HL-60 (cell line): ENCODE measurements around the gene NCCRP1.

Source experiments
- DNase-seq, 2 experiments: peaks; one replicate each; pipeline ENCODE4 v3.0.0-alpha.2; 2010 to 2020; ENCODE audit warnings: low read depth in 1 of 2, low spot score in 1 of 2
- H3K27ac ChIP-seq: fragments of 250-450 bp; sonication (Bioruptor Pico); replicated peaks from 2 replicates; pipeline ENCODE4 v1.5.1; 2020; ENCODE audit warnings: mild to moderate bottlenecking, moderate library complexity
- H3K27me3 ChIP-seq: fragments of 250-450 bp; sonication (Bioruptor Pico); 2 replicates; pipeline ENCODE4 v1.5.1; 2021; ENCODE audit warnings: mild to moderate bottlenecking, moderate library complexity; ENCODE audit not compliant: insufficient read depth, poor library complexity, severe bottlenecking
- H3K4me3 ChIP-seq: replicated peaks from 2 replicates; pipeline ENCODE4 v1.5.1; 2011; ENCODE audit warnings: mild to moderate bottlenecking, control low read depth, low read length; ENCODE audit not compliant: insufficient read depth
- GABPA ChIP-seq: IDR thresholded peaks from 2 replicates; pipeline ENCODE4 v1.6.1; 2012; ENCODE audit warnings: low read depth
- POLR2AphosphoS5 ChIP-seq: IDR thresholded peaks from 2 replicates; pipeline ENCODE4 v1.6.1; 2012; ENCODE audit warnings: low read depth
- SPI1 ChIP-seq: IDR thresholded peaks from 2 replicates; pipeline ENCODE4 v1.6.1; 2012; ENCODE audit warnings: low read depth, mild to moderate bottlenecking, borderline replicate concordance
- long read RNA-seq: library from polyadenylated mRNA; unstranded; transcript quantifications from one replicate; pipeline ENCODE4 v2.0.0, GENCODE V29; 2020
- TF ChIP-seq, protein P1 (sequence below): IDR thresholded peaks from one replicate; pipeline ENCODE4 v1.5.1; 2011; ENCODE audit warnings: low read length, control low read depth, inconsistent platforms; ENCODE audit not compliant: insufficient read depth
- TF ChIP-seq, protein P2 (sequence below): IDR thresholded peaks from 2 replicates; pipeline ENCODE4 v1.6.1; 2012; ENCODE audit warnings: low read depth; ENCODE audit not compliant: insufficient replicate concordance

The NCCRP1 gene, protein sequence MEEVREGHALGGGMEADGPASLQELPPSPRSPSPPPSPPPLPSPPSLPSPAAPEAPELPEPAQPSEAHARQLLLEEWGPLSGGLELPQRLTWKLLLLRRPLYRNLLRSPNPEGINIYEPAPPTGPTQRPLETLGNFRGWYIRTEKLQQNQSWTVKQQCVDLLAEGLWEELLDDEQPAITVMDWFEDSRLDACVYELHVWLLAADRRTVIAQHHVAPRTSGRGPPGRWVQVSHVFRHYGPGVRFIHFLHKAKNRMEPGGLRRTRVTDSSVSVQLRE
- long read RNA-seq = 0 reads

DNA sequence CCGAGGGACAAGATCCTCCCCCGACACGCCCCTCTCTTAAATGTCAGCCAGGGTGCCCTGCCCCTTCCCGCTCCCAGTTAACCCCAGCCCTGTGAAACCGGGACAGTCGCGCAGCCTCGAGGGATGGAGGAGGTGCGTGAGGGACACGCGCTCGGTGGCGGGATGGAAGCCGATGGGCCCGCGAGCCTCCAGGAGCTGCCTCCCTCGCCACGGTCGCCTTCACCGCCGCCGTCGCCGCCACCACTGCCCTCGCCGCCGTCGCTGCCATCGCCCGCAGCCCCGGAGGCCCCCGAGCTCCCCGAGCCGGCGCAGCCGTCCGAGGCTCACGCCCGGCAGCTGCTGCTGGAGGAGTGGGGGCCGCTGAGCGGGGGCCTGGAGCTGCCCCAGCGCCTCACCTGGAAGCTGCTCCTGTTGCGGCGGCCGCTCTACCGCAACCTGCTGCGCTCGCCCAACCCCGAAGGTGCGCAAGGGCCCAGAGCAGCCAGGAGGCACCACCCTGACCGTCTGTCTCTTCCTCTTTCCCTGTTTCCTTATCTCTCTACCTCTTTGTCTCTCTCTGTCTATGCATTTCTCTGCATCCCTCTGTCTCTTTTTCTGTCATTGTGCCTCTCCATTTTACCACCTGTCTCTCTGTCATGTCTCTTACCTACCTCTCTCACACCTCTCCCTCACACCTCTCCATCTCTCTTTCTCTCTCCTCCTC is at the start of gene NCCRP1:
NCCRP1 (plus strand) TSS at position 105 of the 703 bp plus-strand sequence; CDS start at position 124, 19 bp downstream.
- Histone ChIP-seq H3K27me3 (peaks cover 46% of the 10 kb centered on the region), H3K4me3 (no peak within 1 kb of the TSS), H3K27ac (no peak within 1 kb of the TSS)
- DNase-seq = no peak
- TF ChIP-seq GABPA = no peak
- TF ChIP-seq SPI1 = no peak; the same call in 1 of the 2 replicates
- TF ChIP-seq, protein P1, sequence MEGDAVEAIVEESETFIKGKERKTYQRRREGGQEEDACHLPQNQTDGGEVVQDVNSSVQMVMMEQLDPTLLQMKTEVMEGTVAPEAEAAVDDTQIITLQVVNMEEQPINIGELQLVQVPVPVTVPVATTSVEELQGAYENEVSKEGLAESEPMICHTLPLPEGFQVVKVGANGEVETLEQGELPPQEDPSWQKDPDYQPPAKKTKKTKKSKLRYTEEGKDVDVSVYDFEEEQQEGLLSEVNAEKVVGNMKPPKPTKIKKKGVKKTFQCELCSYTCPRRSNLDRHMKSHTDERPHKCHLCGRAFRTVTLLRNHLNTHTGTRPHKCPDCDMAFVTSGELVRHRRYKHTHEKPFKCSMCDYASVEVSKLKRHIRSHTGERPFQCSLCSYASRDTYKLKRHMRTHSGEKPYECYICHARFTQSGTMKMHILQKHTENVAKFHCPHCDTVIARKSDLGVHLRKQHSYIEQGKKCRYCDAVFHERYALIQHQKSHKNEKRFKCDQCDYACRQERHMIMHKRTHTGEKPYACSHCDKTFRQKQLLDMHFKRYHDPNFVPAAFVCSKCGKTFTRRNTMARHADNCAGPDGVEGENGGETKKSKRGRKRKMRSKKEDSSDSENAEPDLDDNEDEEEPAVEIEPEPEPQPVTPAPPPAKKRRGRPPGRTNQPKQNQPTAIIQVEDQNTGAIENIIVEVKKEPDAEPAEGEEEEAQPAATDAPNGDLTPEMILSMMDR = no peak
- TF ChIP-seq, protein P2, sequence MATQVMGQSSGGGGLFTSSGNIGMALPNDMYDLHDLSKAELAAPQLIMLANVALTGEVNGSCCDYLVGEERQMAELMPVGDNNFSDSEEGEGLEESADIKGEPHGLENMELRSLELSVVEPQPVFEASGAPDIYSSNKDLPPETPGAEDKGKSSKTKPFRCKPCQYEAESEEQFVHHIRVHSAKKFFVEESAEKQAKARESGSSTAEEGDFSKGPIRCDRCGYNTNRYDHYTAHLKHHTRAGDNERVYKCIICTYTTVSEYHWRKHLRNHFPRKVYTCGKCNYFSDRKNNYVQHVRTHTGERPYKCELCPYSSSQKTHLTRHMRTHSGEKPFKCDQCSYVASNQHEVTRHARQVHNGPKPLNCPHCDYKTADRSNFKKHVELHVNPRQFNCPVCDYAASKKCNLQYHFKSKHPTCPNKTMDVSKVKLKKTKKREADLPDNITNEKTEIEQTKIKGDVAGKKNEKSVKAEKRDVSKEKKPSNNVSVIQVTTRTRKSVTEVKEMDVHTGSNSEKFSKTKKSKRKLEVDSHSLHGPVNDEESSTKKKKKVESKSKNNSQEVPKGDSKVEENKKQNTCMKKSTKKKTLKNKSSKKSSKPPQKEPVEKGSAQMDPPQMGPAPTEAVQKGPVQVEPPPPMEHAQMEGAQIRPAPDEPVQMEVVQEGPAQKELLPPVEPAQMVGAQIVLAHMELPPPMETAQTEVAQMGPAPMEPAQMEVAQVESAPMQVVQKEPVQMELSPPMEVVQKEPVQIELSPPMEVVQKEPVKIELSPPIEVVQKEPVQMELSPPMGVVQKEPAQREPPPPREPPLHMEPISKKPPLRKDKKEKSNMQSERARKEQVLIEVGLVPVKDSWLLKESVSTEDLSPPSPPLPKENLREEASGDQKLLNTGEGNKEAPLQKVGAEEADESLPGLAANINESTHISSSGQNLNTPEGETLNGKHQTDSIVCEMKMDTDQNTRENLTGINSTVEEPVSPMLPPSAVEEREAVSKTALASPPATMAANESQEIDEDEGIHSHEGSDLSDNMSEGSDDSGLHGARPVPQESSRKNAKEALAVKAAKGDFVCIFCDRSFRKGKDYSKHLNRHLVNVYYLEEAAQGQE = no peak
- no peak for TF ChIP-seq POLR2AphosphoS5

DNA sequence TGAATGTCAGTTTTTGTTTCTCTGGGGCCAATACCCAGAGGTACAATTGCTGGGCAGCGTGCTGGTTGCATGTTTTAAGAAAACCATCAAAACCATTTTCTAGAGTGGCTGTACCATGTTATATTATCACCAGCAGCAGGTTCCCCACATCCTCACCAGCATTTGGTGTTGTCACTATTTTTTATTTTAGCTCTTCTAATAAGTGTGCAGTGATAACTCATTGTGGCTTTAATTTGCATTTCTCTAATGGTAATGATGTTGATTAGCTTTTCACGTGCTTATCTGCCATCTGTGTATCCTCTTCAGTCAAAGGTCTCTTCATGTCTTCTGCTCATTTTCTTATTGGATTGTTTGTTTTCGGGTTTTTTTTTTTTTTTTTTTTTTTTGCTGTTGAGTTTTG is 49.3 kb upstream of the NCCRP1 start:
- TF ChIP-seq SPI1 (no peak), POLR2AphosphoS5 (no peak), GABPA (no peak)
- TF ChIP-seq, protein P2 = no peak
- TF ChIP-seq, protein P1 = no peak
- no peak for DNase-seq
- H3K4me3 ChIP-seq = no peak overlapping the region
- no peak overlapping the region for H3K27ac ChIP-seq
- no peaks in the 10 kb centered on the region for H3K27me3 ChIP-seq

DNA sequence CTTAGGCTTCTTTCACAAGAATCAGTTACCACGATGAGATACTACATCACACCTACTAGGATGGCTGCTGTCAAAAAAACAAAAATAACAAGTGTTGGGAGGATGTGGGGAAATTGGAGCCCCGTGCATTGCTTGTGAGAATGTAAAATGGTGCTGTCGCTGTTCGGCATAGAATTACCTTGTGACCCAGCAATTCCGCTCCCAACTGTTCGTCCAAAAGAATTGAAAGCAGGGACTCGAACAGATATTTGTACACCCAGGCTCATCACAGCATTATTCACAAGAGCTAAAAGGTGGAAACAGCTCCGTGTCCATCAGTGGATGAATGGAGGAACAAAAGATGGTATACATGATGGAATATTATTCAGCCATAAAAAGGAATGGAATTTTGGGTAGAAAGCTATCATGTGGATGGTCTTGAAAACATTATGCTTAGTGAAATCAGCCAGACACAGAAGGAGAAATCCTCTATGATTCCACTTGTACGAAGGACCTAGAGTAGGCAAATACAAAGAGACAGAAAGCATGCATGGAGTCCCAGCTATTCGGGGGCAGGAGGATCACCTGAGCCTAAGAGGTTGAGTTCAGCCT is 47.7 kb upstream of the NCCRP1 start:
- Histone ChIP-seq H3K27ac (no peak overlapping the region), H3K4me3 (no peak overlapping the region), H3K27me3 (no peaks in the 10 kb centered on the region)
- DNase-seq = no peak
- TF ChIP-seq, protein P1 = no peak
- no peak for TF ChIP-seq GABPA
- TF ChIP-seq, protein P2 = no peak
- no peak for TF ChIP-seq SPI1
- TF ChIP-seq POLR2AphosphoS5 = no peak
